Thymus (tissue), 11 donors: ENCODE measurements around the gene OSTF1. TPM values are rescaled to one million over a fixed set of nuclear protein-coding genes. Genes with fewer than 3 reads are reported as not detected.
A peak's percentile ranks its signal among the peaks of the same experiment; 100 is the strongest.

Source experiments
- DNase-seq, 9 donors: peaks; one replicate each; pipeline ENCODE4 v3.0.0-alpha.2; 2013; ENCODE audit warnings: low spot score in 9 of 9, low read depth in 6 of 9, missing footprints in 1 of 9
- H3K27ac ChIP-seq, 2 donors: one replicate each; pipeline ENCODE4 v1.5.1; 2013; ENCODE audit warnings: control low read depth in 1 of 2, low read depth in 1 of 2, low read length in 1 of 2, mild to moderate bottlenecking in 1 of 2, moderate library complexity in 1 of 2
- H3K27me3 ChIP-seq, 2 donors: one replicate each; pipeline ENCODE4 v1.5.1; 2013; ENCODE audit warnings: low read length in 1 of 2; ENCODE audit not compliant: control insufficient read depth in 2 of 2, insufficient read depth in 1 of 2
- H3K36me3 ChIP-seq, 2 donors: one replicate each; pipeline ENCODE4 v1.5.1; 2013; ENCODE audit warnings: low read length in 1 of 2, mild to moderate bottlenecking in 1 of 2, moderate library complexity in 1 of 2; ENCODE audit not compliant: control insufficient read depth in 2 of 2, insufficient read depth in 2 of 2
- H3K4me1 ChIP-seq, 2 donors: one replicate each; pipeline ENCODE4 v1.5.1; 2013; ENCODE audit warnings: low read length in 2 of 2; ENCODE audit not compliant: control insufficient read depth in 2 of 2, insufficient read depth in 2 of 2
- H3K4me3 ChIP-seq, 2 donors: one replicate each; pipeline ENCODE4 v1.5.1; 2013; ENCODE audit warnings: low read length in 2 of 2, control low read depth in 1 of 2, mild to moderate bottlenecking in 1 of 2
- H3K9me3 ChIP-seq, 2 donors: one replicate each; pipeline ENCODE4 v1.5.1; 2013; ENCODE audit warnings: low read length in 1 of 2, mild to moderate bottlenecking in 1 of 2; ENCODE audit not compliant: control insufficient read depth in 2 of 2, insufficient read depth in 1 of 2
- WGBS: extraction: QIAGEN DNeasy Blood & Tissue Kit; methylation state at CpG from one replicate; pipeline ENCODE4 v1.1.7; 2013; 5-methylcytosine and 5-hydroxymethylcytosine counted together
- polyA plus RNA-seq: library from polyadenylated mRNA; stranded (reverse); fragments of 200-250 nt; gene quantifications from one replicate; pipeline ENCODE4 v1.2.3, GENCODE V29; 2013
- total RNA-seq: library from RNA; stranded (reverse); fragments of 120-200 nt; gene quantifications from one replicate; pipeline ENCODE4 v1.2.4, GENCODE V29; 2013
- donor health status: healthy.

Gene OSTF1
- total and polyA plus RNA-seq, 2 donors: 54.8 to 80.5 TPM

- H3K27ac ChIP-seq: no peak overlapping the region
- H3K4me3 ChIP-seq: no peak overlapping the region
- H3K9me3 ChIP-seq: no peaks in the 10 kb centered on the region
- H3K4me1 ChIP-seq: no peaks in the 10 kb centered on the region
- H3K27me3 ChIP-seq: no peaks in the 10 kb centered on the region
- no peaks in the 10 kb centered on the region for H3K36me3 ChIP-seq
- WGBS: 97% methylated on average over 1 of the region's 1 CpG
- no peak for DNase-seq
Measured at GRCh38 chr9:75181750-75182149, 93.4 kb downstream of the OSTF1 start.

- Histone ChIP-seq H3K27me3 (no peaks in the 10 kb centered on the region), H3K9me3 (no peaks in the 10 kb centered on the region), H3K36me3 (no peaks in the 10 kb centered on the region), H3K4me3 (no peak overlapping the region), H3K4me1 (no peaks in the 10 kb centered on the region), H3K27ac (no peak overlapping the region)
- 98% methylated on average over 9 of the region's 9 CpGs for WGBS
- DNase-seq: no peak
Measured at GRCh38 chr9:75183306-75183705, 95.0 kb downstream of the OSTF1 start.

DNA sequence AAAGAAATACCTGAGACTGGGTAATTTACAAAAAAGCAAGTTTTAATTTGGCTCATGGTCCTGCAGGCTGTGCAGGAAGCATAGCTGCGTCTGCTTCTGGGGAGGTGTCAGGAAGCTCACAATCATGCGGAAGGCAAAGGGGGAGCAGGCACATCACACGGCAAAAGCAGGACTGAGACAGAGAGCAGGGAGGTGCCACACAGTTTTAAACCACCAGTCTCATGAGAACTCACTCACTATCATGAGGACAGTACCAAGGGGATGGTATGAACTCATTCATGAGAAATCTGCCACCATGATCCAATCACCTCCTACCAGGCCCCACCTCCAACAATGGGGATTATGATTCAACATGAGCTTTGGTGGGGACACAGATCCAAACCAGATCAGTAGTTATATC is 96.2 kb downstream of the OSTF1 start:
- Histone ChIP-seq H3K4me3 (no peak overlapping the region), H3K27ac (no peak overlapping the region), H3K4me1 (no peaks in the 10 kb centered on the region), H3K27me3 (no peaks in the 10 kb centered on the region), H3K36me3 (no peaks in the 10 kb centered on the region), H3K9me3 (no peaks in the 10 kb centered on the region)
- 77% methylated on average over 3 of the region's 3 CpGs for WGBS
- DNase-seq: no peak

GRCh38 chr9:75185585-75186170 is 97.4 kb downstream of the OSTF1 start:
- no peak overlapping the region for H3K27ac ChIP-seq
- 64% methylated on average over 4 of the region's 4 CpGs for WGBS
- no peaks in the 10 kb centered on the region for H3K9me3 ChIP-seq
- H3K4me1 ChIP-seq: no peaks in the 10 kb centered on the region
- H3K27me3 ChIP-seq: no peaks in the 10 kb centered on the region
- DNase-seq: peak in 6 of 9 donors; percentile 16 to 61 (median 28)
- H3K36me3 ChIP-seq: no peaks in the 10 kb centered on the region
- no peak overlapping the region for H3K4me3 ChIP-seq

- H3K27ac ChIP-seq: no peak overlapping the region
- H3K9me3 ChIP-seq: no peaks in the 10 kb centered on the region
- no peaks in the 10 kb centered on the region for H3K27me3 ChIP-seq
- no peaks in the 10 kb centered on the region for H3K4me1 ChIP-seq
- WGBS: 47% methylated on average over 4 of the region's 4 CpGs
- H3K4me3 ChIP-seq: no peak overlapping the region
- peak in 5 of 9 donors; percentile 7 to 54 (median 23) for DNase-seq
- H3K36me3 ChIP-seq: no peaks in the 10 kb centered on the region
Measured at GRCh38 chr9:75186767-75187380, 98.6 kb downstream of the OSTF1 start.

DNA sequence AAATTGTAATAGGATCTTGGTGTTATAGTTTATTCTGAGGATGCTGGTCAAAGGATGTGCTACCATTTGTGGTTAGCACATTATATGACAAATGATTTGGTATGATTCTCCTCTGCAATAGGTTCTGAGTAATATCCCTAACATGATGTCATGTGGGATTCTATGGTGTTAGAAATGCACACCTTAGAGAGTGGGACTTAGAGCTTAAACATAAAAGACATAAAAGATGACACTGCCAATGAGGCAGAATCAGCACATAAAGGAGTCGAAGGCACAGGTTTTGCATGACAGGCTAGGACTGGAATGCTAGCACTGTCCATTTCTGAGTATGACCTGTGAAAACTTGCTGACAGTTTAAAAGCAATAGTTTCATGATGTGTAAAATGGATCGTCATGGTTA is 100.4 kb downstream of the OSTF1 start:
- H3K27ac ChIP-seq: no peak overlapping the region
- DNase-seq: no peak

DNA sequence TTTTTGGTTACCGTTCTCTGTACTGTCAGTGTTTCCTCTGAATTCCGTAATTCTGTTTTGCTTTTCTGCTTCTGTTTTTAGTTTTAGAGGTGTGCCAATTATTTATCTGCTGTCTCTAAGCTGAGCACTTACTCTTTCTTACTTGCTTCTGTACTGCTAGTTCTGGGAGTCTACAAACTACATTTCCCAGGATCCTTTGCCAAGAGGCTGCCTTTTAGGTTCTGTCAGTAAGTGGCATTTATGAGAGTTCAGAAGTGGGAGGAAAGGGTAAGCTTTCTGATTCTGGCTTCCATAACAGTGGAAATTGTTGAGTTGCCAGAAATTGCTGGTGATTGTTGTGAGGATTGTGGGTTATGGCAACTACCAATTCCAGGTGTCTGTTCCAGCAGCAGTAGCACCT is 102.4 kb downstream of the OSTF1 start:
- Histone ChIP-seq H3K4me1 (no peaks in the 10 kb centered on the region), H3K27me3 (no peaks in the 10 kb centered on the region), H3K36me3 (no peaks in the 10 kb centered on the region), H3K27ac (no peak overlapping the region), H3K4me3 (no peak overlapping the region), H3K9me3 (no peaks in the 10 kb centered on the region)
- peak in 3 of 9 donors; percentile 6 to 35 (median 15) for DNase-seq
- WGBS: 93% methylated on average over 2 of the region's 2 CpGs

More for the DNA sequence above, 100.4 kb downstream of the OSTF1 start:
- Histone ChIP-seq H3K4me1 (no peaks in the 10 kb centered on the region), H3K36me3 (no peaks in the 10 kb centered on the region), H3K27me3 (no peaks in the 10 kb centered on the region), H3K4me3 (no peak overlapping the region), H3K9me3 (no peaks in the 10 kb centered on the region)
- 94% methylated on average over 2 of the region's 2 CpGs for WGBS

Other genes starting within 250 kb of the OSTF1 start
- gene TRPM6, start 200.6 kb upstream of the OSTF1 start, total RNA-seq: 0.47 TPM
- 0.87 TPM for gene TRPM6, start 200.6 kb upstream of the OSTF1 start, polyA plus RNA-seq
- gene C9orf40, start 135.6 kb upstream of the OSTF1 start, total RNA-seq: 4.3 TPM
- 5.5 TPM for gene C9orf40, start 135.6 kb upstream of the OSTF1 start, polyA plus RNA-seq
- gene CARNMT1, start 60.2 kb upstream of the OSTF1 start, total RNA-seq: 20.7 TPM
- gene CARNMT1, start 60.2 kb upstream of the OSTF1 start, polyA plus RNA-seq: 11.7 TPM
- 26.1 TPM for gene NMRK1, start 359 bp upstream of the OSTF1 start, total RNA-seq
- gene NMRK1, start 359 bp upstream of the OSTF1 start, polyA plus RNA-seq: 126 TPM